ENCODE results near the gene MLLT3.

DNA sequence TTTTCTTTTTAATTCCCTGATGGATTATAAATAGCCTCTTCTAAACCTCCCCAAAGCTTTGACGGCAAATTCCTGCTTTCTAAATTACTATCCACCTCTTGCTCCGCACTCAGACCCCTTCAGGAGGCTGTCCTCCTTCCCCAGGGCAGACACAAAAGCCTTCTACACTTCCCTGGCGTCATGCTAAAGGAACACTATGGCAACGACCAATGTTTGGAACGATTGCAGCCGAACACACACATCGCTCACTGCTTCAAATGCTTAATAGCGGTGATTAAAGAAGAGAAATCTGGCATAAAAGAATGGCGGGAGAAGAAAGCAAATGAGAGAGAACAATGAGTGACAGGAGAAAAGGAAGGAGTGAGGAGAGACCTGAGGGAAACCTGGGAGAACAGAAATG lies 297.3 kb downstream of the MLLT3 start:
- TF ChIP-seq, protein P1, sequence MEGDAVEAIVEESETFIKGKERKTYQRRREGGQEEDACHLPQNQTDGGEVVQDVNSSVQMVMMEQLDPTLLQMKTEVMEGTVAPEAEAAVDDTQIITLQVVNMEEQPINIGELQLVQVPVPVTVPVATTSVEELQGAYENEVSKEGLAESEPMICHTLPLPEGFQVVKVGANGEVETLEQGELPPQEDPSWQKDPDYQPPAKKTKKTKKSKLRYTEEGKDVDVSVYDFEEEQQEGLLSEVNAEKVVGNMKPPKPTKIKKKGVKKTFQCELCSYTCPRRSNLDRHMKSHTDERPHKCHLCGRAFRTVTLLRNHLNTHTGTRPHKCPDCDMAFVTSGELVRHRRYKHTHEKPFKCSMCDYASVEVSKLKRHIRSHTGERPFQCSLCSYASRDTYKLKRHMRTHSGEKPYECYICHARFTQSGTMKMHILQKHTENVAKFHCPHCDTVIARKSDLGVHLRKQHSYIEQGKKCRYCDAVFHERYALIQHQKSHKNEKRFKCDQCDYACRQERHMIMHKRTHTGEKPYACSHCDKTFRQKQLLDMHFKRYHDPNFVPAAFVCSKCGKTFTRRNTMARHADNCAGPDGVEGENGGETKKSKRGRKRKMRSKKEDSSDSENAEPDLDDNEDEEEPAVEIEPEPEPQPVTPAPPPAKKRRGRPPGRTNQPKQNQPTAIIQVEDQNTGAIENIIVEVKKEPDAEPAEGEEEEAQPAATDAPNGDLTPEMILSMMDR (conservative IDR thresholded peaks at IDR 0.05 in 1 of 2, IDR thresholded peaks at IDR 0.05 in 1 of 2; ENCODE audit: extremely low read depth in 1 of 2, insufficient read depth in 1 of 2, low read depth in 1 of 2, low read length in 2 of 2): no peak
- no peak for TF ChIP-seq EZH2 (IDR thresholded peaks at IDR 0.05; ENCODE audit: borderline replicate concordance, low read length)

All from mammary epithelial cell (primary cell).